OCI-LY3 (cell line): Measurements from ENCODE around the gene C2CD4B.

Experiments used
- H2AFZ ChIP-seq: fragments of 200-600, 300-600 bp; shearing (Covaris generic); 2 replicates; pipeline ENCODE4 v1.6.0; 2014; ENCODE audit warnings: antibody characterized with exemption, low read depth, low read length
- H3K27ac ChIP-seq: fragments of 200-600, 300-600 bp; sonication (generic); 2 replicates; pipeline ENCODE4 v1.5.1; 2014; ENCODE audit warnings: mild to moderate bottlenecking, low read length, moderate library complexity, mixed read lengths
- H3K27me3 ChIP-seq: fragments of 200-600, 300-600 bp; sonication (generic); 2 replicates; pipeline ENCODE4 v1.6.1; 2014; ENCODE audit warnings: low read depth, low read length, mixed read lengths
- H3K36me3 ChIP-seq: fragments of 200-600, 300-600 bp; sonication (generic); replicated peaks from 2 replicates; pipeline ENCODE3; 2014; ENCODE audit warnings: low read depth, low read length, mixed read lengths
- H3K4me1 ChIP-seq: fragments of 300-600, 200-600 bp; sonication (generic); 2 replicates; pipeline ENCODE4 v1.6.1; 2014; ENCODE audit warnings: low read length, mixed read lengths
- H3K4me2 ChIP-seq: fragments of 200-600, 300-600 bp; sonication (generic); 2 replicates; pipeline ENCODE4 v1.6.1; 2014; ENCODE audit warnings: low read length, mixed read lengths
- H3K4me3 ChIP-seq: fragments of 300-600, 200-600 bp; sonication (generic); 2 replicates; pipeline ENCODE4 v1.5.1; 2014; ENCODE audit warnings: antibody characterized with exemption, mild to moderate bottlenecking, low read length, moderate library complexity
- H3K79me2 ChIP-seq: fragments of 300-600, 200-600 bp; shearing (Covaris generic); 2 replicates; pipeline ENCODE4 v1.6.1; 2014; ENCODE audit warnings: mild to moderate bottlenecking, low read length, mixed read lengths
- H3K9ac ChIP-seq: fragments of 300-600, 200-600 bp; shearing (Covaris generic); 2 replicates; pipeline ENCODE4 v1.6.0; 2014; ENCODE audit warnings: mild to moderate bottlenecking, low read length, moderate library complexity
- H3K9me3 ChIP-seq: fragments of 200-600, 300-600 bp; shearing (Covaris generic); 2 replicates; pipeline ENCODE4 v1.6.1; 2014; ENCODE audit warnings: low read length, mixed read lengths; ENCODE audit not compliant: insufficient read depth
- H4K20me1 ChIP-seq: fragments of 200-600, 300-600 bp; sonication (generic); 2 replicates; pipeline ENCODE4 v1.6.1; 2016; ENCODE audit warnings: low read length, mixed read lengths; ENCODE audit not compliant: insufficient read depth
- EZH2phosphoT487 ChIP-seq: fragments of 200-600 bp; shearing (Covaris generic); IDR thresholded peaks from 2 replicates; pipeline ENCODE4 v1.6.1; 2018; ENCODE audit warnings: antibody characterized with exemption, mixed run types, low read depth
- TF ChIP-seq, protein P1 (sequence below): fragments of 200-600, 300-600 bp; sonication (generic); IDR thresholded peaks from 2 replicates; pipeline ENCODE4 v1.5.1; 2014; ENCODE audit warnings: antibody characterized with exemption, low read length, low read depth

The C2CD4B gene

DNA sequence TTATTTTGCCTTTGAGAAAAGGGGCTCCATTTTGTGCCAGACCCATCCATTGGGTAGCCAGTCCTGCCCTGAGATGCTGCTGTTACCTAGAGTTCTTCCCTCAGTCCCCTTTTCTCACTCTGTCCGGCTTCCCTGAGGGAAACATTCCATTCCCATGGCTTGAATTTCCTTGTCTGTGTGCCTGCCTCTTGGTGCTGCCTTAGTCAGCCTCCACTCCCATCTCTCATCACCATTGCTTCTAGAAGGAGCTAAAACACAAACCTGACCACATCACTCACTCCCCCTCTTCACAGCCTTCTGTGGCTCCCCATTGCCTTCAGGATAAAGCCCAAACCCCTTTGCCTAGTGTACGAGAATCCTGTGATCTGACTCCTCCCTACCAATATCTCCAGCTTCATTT, 25.2 kb upstream of the C2CD4B start:
- H2AFZ ChIP-seq = no peak overlapping the region
- H3K4me2 ChIP-seq = no peak overlapping the region
- H3K9me3 ChIP-seq = no peaks in the 10 kb centered on the region
- no peaks in the 10 kb centered on the region for H4K20me1 ChIP-seq
- peaks cover 2% of the 10 kb centered on the region for H3K4me1 ChIP-seq
- no peaks in the 10 kb centered on the region for H3K79me2 ChIP-seq
- no peak overlapping the region for H3K27ac ChIP-seq
- H3K4me3 ChIP-seq = no peak overlapping the region
- no peak overlapping the region for H3K9ac ChIP-seq
- TF ChIP-seq EZH2phosphoT487 = no peak
- TF ChIP-seq, protein P1, sequence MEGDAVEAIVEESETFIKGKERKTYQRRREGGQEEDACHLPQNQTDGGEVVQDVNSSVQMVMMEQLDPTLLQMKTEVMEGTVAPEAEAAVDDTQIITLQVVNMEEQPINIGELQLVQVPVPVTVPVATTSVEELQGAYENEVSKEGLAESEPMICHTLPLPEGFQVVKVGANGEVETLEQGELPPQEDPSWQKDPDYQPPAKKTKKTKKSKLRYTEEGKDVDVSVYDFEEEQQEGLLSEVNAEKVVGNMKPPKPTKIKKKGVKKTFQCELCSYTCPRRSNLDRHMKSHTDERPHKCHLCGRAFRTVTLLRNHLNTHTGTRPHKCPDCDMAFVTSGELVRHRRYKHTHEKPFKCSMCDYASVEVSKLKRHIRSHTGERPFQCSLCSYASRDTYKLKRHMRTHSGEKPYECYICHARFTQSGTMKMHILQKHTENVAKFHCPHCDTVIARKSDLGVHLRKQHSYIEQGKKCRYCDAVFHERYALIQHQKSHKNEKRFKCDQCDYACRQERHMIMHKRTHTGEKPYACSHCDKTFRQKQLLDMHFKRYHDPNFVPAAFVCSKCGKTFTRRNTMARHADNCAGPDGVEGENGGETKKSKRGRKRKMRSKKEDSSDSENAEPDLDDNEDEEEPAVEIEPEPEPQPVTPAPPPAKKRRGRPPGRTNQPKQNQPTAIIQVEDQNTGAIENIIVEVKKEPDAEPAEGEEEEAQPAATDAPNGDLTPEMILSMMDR = no peak
- H3K36me3 ChIP-seq = no peaks in the 10 kb centered on the region
- no peaks in the 10 kb centered on the region; the same call in 1 of the 2 replicates for H3K27me3 ChIP-seq

DNA sequence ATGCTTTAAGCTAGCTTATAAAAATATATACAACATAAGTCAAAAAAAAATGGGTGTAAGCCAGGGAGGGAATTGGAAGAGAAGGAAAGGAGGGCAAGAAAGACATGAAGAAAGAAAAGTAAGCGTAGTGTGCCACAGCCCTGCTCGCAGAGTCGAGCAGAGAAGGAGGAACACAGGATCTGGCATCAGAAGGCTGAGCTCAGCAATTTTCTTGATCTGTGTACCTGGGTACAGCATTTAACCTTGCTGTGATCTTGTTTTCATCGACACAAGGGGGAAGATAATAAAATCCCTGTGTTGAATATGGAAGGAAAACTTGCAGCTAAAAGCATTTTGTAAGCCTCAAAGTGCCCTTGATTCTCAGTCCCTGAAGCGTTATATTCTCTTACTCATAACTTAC, 23.7 kb upstream of the C2CD4B start:
- no peaks in the 10 kb centered on the region for H3K79me2 ChIP-seq
- H3K4me3 ChIP-seq = no peak overlapping the region
- H3K4me2 ChIP-seq = no peak overlapping the region
- no peak for TF ChIP-seq EZH2phosphoT487
- TF ChIP-seq, protein P1 = no peak
- no peak overlapping the region for H3K9ac ChIP-seq
- H3K9me3 ChIP-seq = no peaks in the 10 kb centered on the region
- peaks cover 17% of the 10 kb centered on the region for H3K4me1 ChIP-seq
- H3K36me3 ChIP-seq = no peaks in the 10 kb centered on the region
- no peaks in the 10 kb centered on the region; the same call in 1 of the 2 replicates for H3K27me3 ChIP-seq
- no peak overlapping the region for H2AFZ ChIP-seq
- H4K20me1 ChIP-seq = no peaks in the 10 kb centered on the region
- no peak overlapping the region for H3K27ac ChIP-seq

DNA sequence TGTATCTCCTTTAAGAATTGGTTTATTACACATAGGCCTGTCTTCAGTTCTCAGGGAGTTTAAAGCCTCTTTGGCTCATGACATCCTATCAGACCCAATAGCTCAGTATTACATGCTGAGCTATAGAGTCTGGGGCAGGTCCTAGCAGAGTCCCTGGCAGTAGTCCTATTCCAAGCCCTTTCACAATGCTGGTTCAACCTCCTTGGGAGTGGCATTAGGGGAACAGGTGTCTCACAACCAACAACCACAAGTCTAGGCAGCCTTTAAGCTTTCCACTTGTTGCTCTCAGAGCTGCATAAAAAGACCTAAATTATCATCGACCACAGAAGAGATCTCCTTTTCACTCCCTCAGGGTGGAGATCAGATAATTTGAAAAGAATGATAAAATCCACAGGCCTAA, 22.8 kb upstream of the C2CD4B start:
- H3K4me1 ChIP-seq = peaks cover 25% of the 10 kb centered on the region
- H3K4me2 ChIP-seq = no peak overlapping the region
- no peaks in the 10 kb centered on the region; the same call in 1 of the 2 replicates for H3K27me3 ChIP-seq
- H3K36me3 ChIP-seq = no peaks in the 10 kb centered on the region
- no peaks in the 10 kb centered on the region for H3K9me3 ChIP-seq
- no peak overlapping the region for H3K9ac ChIP-seq
- H3K27ac ChIP-seq = no peak overlapping the region
- TF ChIP-seq EZH2phosphoT487 = no peak
- TF ChIP-seq, protein P1 = no peak
- H3K4me3 ChIP-seq = no peak overlapping the region
- H2AFZ ChIP-seq = no peak overlapping the region
- H3K79me2 ChIP-seq = no peaks in the 10 kb centered on the region
- H4K20me1 ChIP-seq = no peaks in the 10 kb centered on the region

DNA sequence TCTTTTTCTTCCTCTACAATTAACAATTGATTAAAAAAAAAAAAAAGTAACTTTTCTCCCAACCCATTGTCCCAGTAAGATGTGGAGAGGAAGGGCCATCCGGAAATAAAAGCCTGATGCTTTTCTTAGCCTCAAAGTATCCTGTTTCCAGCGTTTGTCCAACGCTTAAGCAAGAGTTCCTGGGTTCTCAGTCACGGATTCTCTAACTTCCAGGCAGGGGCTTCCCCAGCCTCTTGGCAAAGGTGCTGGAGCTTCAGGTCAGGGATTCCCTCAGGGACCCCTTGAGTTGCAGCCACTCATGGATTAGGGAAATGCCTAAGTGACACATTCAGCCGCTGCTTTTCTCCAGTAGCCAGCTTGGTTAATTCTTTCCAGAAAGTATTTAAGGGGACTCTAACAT, 22.3 kb upstream of the C2CD4B start:
- H3K4me2 ChIP-seq = no peak overlapping the region
- no peak for TF ChIP-seq EZH2phosphoT487
- TF ChIP-seq, protein P1 = no peak

More for the DNA sequence above, 22.3 kb upstream of the C2CD4B start:
- Histone ChIP-seq H3K27ac (no peak overlapping the region), H3K9me3 (no peaks in the 10 kb centered on the region), H3K4me1 (peaks cover 28% of the 10 kb centered on the region), H3K4me3 (no peak overlapping the region), H4K20me1 (no peaks in the 10 kb centered on the region), H3K9ac (no peak overlapping the region), H2AFZ (no peak overlapping the region), H3K27me3 (no peaks in the 10 kb centered on the region; the same call in 1 of the 2 replicates), H3K79me2 (no peaks in the 10 kb centered on the region), H3K36me3 (no peaks in the 10 kb centered on the region)
